SK-N-SH (cell line): ENCODE measurements around the gene DACT2.

ENCODE experiments used
- CHD2 ChIP-seq: fragments of 150-350 bp; IDR thresholded peaks from 2 replicates; pipeline ENCODE4 v1.6.1; 2018; ENCODE audit warnings: low read length; ENCODE audit not compliant: partially characterized antibody
- CTCF ChIP-seq: fragments of 200-600 bp; sonication (generic); IDR thresholded peaks from 2 replicates; pipeline ENCODE4 v1.6.1; 2017; ENCODE audit warnings: antibody characterized with exemption, mild to moderate bottlenecking, moderate library complexity
- JUND ChIP-seq: IDR thresholded peaks from 2 replicates; pipeline ENCODE4 v1.4.0; 2012
- TCF12 ChIP-seq: IDR thresholded peaks from 2 replicates; pipeline ENCODE4 v1.4.0; 2012
- TF ChIP-seq, protein P1 (sequence below): IDR thresholded peaks from 2 replicates; pipeline ENCODE4; 2012

DNA sequence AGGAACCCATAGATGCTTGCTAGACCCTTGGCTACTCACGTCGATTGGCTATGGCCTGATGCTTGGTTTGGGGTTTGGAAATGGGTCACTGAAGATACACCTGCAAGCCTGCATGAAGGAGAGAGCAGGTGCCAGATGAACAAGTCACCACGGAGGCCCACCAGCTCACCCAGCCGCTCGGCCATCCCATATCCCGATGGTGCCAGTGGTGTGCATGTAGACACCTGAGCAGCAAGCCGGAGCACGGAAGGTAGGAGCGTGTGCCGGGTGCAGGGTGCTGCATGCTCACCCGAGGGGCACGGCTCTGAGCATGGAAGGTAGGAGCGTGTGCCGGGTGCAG lies 35.9 kb downstream of the DACT2 start:
- TF ChIP-seq TCF12 = no peak
- no peak for TF ChIP-seq JUND
- TF ChIP-seq CHD2 = no peak
- TF ChIP-seq, protein P1, sequence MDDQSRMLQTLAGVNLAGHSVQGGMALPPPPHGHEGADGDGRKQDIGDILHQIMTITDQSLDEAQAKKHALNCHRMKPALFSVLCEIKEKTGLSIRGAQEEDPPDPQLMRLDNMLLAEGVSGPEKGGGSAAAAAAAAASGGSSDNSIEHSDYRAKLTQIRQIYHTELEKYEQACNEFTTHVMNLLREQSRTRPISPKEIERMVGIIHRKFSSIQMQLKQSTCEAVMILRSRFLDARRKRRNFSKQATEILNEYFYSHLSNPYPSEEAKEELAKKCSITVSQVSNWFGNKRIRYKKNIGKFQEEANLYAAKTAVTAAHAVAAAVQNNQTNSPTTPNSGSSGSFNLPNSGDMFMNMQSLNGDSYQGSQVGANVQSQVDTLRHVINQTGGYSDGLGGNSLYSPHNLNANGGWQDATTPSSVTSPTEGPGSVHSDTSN = no peak
- TF ChIP-seq CTCF = no peak
